Fibroblast of lung (primary cell): ENCODE results near the gene KLB. TPM values are rescaled to one million over a fixed set of nuclear protein-coding genes. Genes with fewer than 3 reads are reported as not detected.

ENCODE experiments used
- DNase-seq, 2 donors: peaks; one replicate each; pipeline versions ENCODE4 v3.0.0 to v3.0.0-alpha.2; 2010; ENCODE audit warnings: low read depth in 2 of 2
- H2AFZ ChIP-seq: 2 replicates; pipeline ENCODE4 v1.5.1; 2012; ENCODE audit warnings: low read length, control low read depth, inconsistent platforms
- H3K27ac ChIP-seq: 2 replicates; pipeline ENCODE4 v1.5.1; 2011; ENCODE audit warnings: low read length, control low read depth; ENCODE audit not compliant: insufficient read depth
- H3K27me3 ChIP-seq: 2 replicates; pipeline ENCODE4 v1.5.1; 2011; ENCODE audit warnings: mild to moderate bottlenecking, low read length; ENCODE audit not compliant: control insufficient read depth, insufficient read depth
- H3K36me3 ChIP-seq: 2 replicates; pipeline ENCODE4 v1.5.1; 2011; ENCODE audit warnings: low read length; ENCODE audit not compliant: control insufficient read depth, insufficient read depth
- H3K4me1 ChIP-seq: 2 replicates; pipeline ENCODE4 v1.5.1; 2011; ENCODE audit warnings: low read length; ENCODE audit not compliant: control insufficient read depth, insufficient read depth; ENCODE audit errors: extremely low read depth
- H3K4me2 ChIP-seq: 2 replicates; pipeline ENCODE4 v1.5.1; 2011; ENCODE audit warnings: low read length, control low read depth; ENCODE audit not compliant: insufficient read depth; ENCODE audit errors: extremely low read depth
- H3K4me3 ChIP-seq, 4 experiments: fragments of 200-600 bp in 1 of 4; sonication (generic) in 1 of 4; replicated peaks in 1 of 4; 2 replicates each; pipeline ENCODE4 v1.5.1; 2011 to 2016; ENCODE audit warnings: low read length in 4 of 4, low read depth in 3 of 4, mild to moderate bottlenecking in 3 of 4, control low read depth in 2 of 4, inconsistent platforms in 1 of 4, mixed read lengths in 1 of 4; ENCODE audit not compliant: insufficient read depth in 1 of 4; ENCODE audit errors: control extremely low read depth in 1 of 4
- H3K79me2 ChIP-seq: 2 replicates; pipeline ENCODE4 v1.5.1; 2012; ENCODE audit warnings: mild to moderate bottlenecking, low read length, inconsistent platforms; ENCODE audit not compliant: control insufficient read depth, insufficient read depth
- H3K9ac ChIP-seq: 2 replicates; pipeline ENCODE4 v1.5.1; 2011; ENCODE audit warnings: mild to moderate bottlenecking, low read length, control low read depth; ENCODE audit not compliant: insufficient read depth
- H3K9me3 ChIP-seq: 2 replicates; pipeline ENCODE4 v1.5.1; 2012; ENCODE audit warnings: low read depth, low read length; ENCODE audit not compliant: control insufficient read depth, insufficient read depth
- H4K20me1 ChIP-seq: 2 replicates; pipeline ENCODE4 v1.5.1; 2011; ENCODE audit warnings: low read length; ENCODE audit not compliant: control insufficient read depth, insufficient read depth; ENCODE audit errors: extremely low read depth
- EZH2 ChIP-seq: IDR thresholded peaks from 2 replicates; pipeline ENCODE4 v1.5.1; 2012; ENCODE audit warnings: low read length, control low read depth, mild to moderate bottlenecking; ENCODE audit errors: missing control alignments
- polyA plus RNA-seq, 2 donors: library from polyadenylated mRNA; depleted of rRNA in 1 of 2; stranded (reverse) in 1 of 2; unstranded in 1 of 2; fragments of >200 nt; gene quantifications; 2 replicates each; pipeline ENCODE4 v1.2.1, GENCODE V29; 2011 to 2012; ENCODE audit warnings: missing spikeins in 1 of 2
- total RNA-seq: library from RNA; depleted of rRNA; stranded (reverse); fragments of >200 nt; gene quantifications from 2 replicates; pipeline ENCODE4 v1.2.1, GENCODE V29; 2014
- TF ChIP-seq, protein P1 (sequence below), 2 donors: IDR thresholded peaks in 1 of 2; conservative IDR thresholded peaks in 1 of 2; 1 replicate in 1 of 2; 2 replicates in 1 of 2; pipeline ENCODE4 v1.5.1; 2011 to 2012; ENCODE audit warnings: low read length in 2 of 2, control low read depth in 1 of 2, inconsistent platforms in 1 of 2, low read depth in 1 of 2, mild to moderate bottlenecking in 1 of 2

Gene KLB
- total and polyA plus RNA-seq, 2 donors (not counting 1 experiment from before 2014, with no cell fraction given) = not detected

GRCh38 chr4:39464886-39465501, 58.3 kb downstream of the KLB start:
- Histone ChIP-seq H3K4me3 (no peak overlapping the region), H3K27ac (peak overlapping the region; percentile 16), H3K9me3 (no peaks in the 10 kb centered on the region), H3K79me2 (no peaks in the 10 kb centered on the region), H3K4me1 (no peaks in the 10 kb centered on the region), H2AFZ (peak overlapping the region; percentile 80), H3K36me3 (no peaks in the 10 kb centered on the region), H4K20me1 (no peaks in the 10 kb centered on the region), H3K27me3 (no peaks in the 10 kb centered on the region), H3K4me2 (peak overlapping the region; percentile 41), H3K9ac (no peak overlapping the region)
- DNase-seq = peak; percentile 86 to 88
- no peak for TF ChIP-seq EZH2
- TF ChIP-seq, protein P1, sequence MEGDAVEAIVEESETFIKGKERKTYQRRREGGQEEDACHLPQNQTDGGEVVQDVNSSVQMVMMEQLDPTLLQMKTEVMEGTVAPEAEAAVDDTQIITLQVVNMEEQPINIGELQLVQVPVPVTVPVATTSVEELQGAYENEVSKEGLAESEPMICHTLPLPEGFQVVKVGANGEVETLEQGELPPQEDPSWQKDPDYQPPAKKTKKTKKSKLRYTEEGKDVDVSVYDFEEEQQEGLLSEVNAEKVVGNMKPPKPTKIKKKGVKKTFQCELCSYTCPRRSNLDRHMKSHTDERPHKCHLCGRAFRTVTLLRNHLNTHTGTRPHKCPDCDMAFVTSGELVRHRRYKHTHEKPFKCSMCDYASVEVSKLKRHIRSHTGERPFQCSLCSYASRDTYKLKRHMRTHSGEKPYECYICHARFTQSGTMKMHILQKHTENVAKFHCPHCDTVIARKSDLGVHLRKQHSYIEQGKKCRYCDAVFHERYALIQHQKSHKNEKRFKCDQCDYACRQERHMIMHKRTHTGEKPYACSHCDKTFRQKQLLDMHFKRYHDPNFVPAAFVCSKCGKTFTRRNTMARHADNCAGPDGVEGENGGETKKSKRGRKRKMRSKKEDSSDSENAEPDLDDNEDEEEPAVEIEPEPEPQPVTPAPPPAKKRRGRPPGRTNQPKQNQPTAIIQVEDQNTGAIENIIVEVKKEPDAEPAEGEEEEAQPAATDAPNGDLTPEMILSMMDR (conservative IDR thresholded peaks at IDR 0.05 in 1 of 2, IDR thresholded peaks at IDR 0.05 in 1 of 2; ENCODE audit: low read depth in 1 of 2, low read length in 2 of 2) = peak; percentile 24 to 39

DNA sequence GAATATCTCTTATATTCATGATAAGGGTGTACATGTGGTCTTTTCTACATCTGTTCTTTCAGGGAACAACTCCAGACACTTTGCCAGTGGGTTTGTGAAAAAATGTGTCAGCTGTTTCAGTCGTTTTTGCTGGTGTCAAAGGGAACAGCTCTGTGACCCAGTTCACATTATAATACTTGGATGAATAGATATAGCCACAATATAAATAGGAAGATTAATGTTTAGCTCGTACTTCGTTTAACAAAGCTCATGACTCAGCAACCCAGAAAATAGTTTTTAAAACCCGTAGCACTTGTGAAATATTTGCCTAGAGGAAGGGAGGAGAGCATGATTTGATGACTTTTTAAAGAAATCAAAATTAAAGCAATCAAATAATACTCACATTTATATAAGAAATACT, 60.0 kb downstream of the KLB start:
- no peak overlapping the region for H3K27ac ChIP-seq
- H2AFZ ChIP-seq = no peak overlapping the region
- no peaks in the 10 kb centered on the region for H3K36me3 ChIP-seq
- no peak overlapping the region for H3K4me3 ChIP-seq
- no peaks in the 10 kb centered on the region for H4K20me1 ChIP-seq
- TF ChIP-seq, protein P1 (conservative IDR thresholded peaks at IDR 0.05 in 1 of 2, IDR thresholded peaks at IDR 0.05 in 1 of 2; ENCODE audit: low read depth in 1 of 2, low read length in 2 of 2) = no peak
- TF ChIP-seq EZH2 = no peak
- peak; percentile 61 to 68 for DNase-seq
- no peaks in the 10 kb centered on the region for H3K9me3 ChIP-seq
- no peaks in the 10 kb centered on the region for H3K79me2 ChIP-seq
- H3K4me1 ChIP-seq = no peaks in the 10 kb centered on the region
- H3K9ac ChIP-seq = no peak overlapping the region
- H3K4me2 ChIP-seq = no peak overlapping the region
- H3K27me3 ChIP-seq = no peaks in the 10 kb centered on the region

GRCh38 chr4:39467464-39467863, 60.7 kb downstream of the KLB start:
- TF ChIP-seq EZH2 = no peak
- TF ChIP-seq, protein P1 (conservative IDR thresholded peaks at IDR 0.05 in 1 of 2, IDR thresholded peaks at IDR 0.05 in 1 of 2; ENCODE audit: low read depth in 1 of 2, low read length in 2 of 2) = no peak
- Histone ChIP-seq H3K9ac (no peak overlapping the region), H4K20me1 (no peaks in the 10 kb centered on the region), H2AFZ (no peak overlapping the region), H3K9me3 (no peaks in the 10 kb centered on the region), H3K4me3 (no peak overlapping the region), H3K4me2 (no peak overlapping the region), H3K36me3 (no peaks in the 10 kb centered on the region), H3K79me2 (no peaks in the 10 kb centered on the region), H3K27ac (no peak overlapping the region), H3K27me3 (no peaks in the 10 kb centered on the region), H3K4me1 (no peaks in the 10 kb centered on the region)
- DNase-seq = no peak
